SHP77 (cell line): ENCODE measurements around the gene UPP2.

ENCODE experiments used
- DNase-seq, 2 experiments: peaks; one replicate each; lab custom pipeline; 2025; lab: John Stamatoyannopoulos, UW

UPP2 gene

DNA sequence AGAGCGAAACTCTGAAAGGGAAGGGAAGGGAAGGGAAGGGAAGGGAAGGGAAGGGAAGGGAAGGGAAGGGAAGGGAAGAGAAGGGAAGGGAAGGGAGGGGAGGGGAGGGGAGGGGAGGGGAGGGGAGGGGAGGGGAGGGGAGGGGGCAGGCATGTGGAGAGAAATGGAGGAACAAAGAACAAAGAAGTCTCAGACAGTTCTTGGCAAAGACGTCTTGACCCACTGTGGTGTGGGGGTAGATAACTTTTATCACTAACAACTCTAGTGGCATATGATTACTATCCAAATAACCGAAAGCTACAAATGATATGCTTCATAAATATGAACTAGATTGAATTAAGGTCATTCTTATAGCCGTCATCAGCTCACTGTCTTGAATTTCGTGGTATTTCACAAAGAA, 3.2 kb downstream of the UPP2 start:
- DNase-seq, result no peak

DNA sequence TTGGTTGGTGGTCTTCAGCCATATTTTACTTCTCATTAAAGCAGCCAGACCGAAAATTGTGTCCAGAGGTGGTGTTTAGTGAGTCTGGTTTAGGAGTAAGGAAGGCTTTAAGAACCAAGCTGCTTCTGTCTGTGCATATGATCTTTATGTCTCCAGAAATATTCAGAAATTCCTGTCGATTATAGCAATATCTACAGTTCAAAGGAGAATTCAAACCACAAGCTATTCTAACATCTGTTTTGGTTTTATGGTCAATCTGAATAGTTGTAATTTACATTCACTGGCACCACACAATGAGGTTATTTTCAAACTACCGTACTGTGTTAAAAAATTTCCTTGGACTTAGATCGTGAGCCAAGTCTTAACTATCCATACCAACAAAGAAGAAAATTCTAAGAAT, 11.3 kb downstream of the UPP2 start:
- no peak for DNase-seq

DNA sequence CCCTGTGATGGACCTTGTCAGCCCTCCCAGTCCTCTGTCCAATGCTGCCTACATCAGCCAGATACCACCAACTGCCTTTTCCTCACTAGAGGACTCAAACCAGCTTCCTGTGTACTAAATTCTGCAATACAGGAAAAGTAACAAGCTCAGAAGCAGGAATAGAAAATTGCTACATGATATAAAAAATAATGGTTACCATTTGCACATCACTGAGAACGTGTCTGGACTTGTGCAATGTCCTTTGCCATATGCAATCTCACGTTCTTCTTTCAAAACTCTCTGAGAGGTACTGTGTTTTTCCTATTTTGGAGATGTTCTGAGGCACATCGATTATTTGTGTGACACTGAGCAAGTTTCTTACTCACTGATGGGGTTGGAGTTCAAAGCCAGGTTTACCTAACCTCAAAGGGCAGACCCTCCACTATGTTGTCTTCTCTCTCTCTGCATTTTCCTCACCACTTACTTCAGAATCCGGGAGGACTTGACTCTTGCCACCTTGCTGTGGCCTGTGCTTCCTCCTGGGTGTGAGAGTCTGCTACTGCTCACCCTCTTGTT, 12.1 kb downstream of the UPP2 start:
- no peak for DNase-seq

DNA sequence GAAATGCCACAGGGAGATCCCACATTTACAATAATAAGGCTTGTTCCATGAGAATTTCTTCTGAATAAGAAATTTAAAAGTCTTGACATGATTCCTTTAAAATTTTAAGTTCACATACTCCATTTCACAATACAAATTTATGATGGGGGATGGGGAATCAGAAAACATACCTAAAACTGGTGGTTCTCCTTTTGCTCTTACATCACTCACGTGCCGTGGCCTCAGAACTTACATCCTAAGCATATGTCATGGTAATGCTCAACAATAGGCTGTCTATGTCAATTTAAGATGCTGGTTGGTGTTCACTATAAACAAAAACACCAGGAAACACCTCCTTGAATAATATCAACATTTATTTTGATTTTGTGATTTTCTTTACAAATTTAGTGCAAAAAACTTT, 12.8 kb downstream of the UPP2 start:
- DNase-seq, result no peak

DNA sequence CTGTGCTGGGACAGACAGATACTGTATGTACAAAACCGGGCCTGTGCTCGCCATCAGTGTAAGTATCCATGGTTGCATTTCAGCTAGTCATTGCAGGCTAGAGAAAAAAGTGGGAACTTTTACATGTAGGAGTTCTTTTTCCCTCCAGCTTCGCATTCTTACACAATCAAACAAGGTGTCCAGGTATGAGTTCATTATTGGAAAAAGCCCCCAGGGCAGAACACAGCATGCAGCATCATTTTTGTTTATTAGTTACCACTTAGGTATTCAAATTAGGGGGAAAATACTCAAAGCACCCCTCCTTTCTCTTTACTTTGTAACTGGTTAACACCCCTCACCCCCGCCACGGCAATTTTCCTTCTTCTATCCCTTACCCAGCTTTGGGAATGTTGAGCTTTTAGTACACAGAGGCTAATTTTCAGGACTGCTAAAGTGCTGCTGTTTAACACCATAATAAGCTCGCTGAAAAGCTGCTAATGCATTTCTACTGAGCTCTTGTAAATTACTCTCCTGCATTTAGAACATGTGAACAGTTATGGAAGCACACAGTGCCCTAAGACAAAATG, 13.6 kb downstream of the UPP2 start:
- DNase-seq, result no peak

DNA sequence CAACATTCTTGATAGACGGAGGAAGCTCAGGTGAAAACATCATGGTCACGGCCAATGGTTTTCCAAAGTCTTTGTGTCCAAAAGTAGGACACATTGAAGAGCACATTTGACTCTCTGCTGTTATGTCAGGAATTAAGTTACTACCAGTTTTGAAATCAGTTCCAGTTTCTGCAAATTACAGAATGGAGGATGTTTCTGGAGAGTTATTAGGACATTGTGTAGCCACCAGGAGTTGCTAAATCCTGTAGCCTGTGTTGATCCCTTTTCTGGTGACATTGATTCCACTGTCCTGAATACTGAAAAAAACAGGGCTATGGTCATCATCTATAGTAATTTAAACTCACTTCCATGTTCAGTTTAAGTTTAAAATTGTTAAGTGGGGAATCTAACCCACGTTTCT, 15.3 kb downstream of the UPP2 start:
- DNase-seq, result no peak

DNA sequence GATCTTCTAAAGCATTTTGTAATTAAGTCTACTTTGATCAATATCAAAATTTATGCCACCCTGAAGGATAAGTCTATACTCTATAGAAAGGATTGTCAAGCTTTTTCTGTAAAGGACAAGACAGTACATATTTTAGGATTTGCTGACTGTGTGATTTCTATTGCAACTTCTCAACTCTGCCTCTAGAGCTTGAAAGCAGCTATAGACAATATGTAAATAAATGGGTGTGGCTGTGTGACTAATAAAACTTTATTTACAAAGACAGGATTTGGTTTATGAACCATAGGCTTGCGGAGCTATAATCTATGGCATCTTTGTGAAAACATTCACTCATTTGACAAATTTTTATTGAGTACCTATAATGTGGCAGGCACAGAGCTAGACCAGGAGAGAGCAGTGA, 18.4 kb downstream of the UPP2 start:
- no peak for DNase-seq

DNA sequence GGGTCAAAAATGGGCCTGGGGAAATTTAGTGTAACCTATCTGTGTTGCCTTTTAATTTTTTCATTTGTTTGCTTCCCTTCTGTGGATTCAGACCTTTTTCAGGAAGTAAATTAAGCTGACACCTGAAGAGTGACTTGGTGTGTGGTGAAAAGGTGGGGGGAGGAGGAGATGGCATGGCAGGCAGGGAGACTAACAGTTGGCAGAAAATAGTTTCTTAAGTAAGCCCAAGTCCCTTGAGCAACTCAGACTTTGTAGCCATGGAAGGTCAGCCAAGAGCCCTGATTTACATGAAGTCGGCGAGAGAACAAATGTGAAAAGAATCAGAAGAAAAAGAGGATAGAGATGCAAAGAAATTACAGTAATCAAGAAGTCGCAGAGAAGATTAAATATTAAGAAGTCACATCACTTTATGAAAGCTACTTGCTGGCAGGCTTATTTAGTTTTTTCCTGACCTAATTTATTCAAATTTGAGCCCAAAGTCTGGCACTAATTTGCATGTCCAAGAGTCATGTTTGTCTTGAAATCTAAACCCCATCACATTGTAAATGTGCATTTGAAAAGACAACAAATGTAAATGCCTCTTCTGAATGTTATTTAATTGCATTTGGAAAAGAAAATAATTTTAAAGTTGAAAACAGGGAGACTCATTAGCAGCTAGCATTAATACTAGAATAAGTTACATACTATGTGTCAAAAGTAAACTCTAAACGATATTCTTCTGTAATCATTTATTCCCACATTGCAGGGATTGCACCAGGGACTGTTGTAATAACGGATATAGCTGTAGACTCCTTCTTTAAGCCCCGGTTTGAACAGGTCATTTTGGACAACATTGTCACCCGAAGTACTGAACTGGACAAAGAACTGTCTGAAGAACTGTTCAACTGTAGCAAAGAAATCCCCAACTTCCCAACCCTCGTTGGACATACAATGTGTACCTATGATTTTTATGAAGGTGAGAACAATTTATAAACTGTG, 19.3 kb downstream of the UPP2 start:
- DNase-seq, result no peak

DNA sequence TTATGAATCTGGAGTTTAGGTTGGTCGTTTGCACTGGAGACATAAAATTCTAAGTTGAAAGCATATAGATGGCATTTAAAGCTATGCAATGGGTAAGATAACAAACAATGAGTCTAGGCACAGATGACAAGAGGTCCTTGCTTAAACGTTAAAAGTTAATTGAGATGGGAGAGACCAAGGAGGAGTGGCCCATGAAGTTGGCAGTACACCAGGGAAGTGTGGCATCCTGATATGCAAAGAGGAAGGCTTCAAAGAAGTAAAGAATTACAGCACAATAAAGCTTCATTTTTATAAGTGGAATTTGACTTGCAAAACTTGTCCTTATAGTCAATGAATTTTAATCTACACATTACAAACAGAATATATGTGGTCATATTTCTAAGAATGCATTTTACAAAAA, 23.2 kb downstream of the UPP2 start:
- no peak for DNase-seq

DNA sequence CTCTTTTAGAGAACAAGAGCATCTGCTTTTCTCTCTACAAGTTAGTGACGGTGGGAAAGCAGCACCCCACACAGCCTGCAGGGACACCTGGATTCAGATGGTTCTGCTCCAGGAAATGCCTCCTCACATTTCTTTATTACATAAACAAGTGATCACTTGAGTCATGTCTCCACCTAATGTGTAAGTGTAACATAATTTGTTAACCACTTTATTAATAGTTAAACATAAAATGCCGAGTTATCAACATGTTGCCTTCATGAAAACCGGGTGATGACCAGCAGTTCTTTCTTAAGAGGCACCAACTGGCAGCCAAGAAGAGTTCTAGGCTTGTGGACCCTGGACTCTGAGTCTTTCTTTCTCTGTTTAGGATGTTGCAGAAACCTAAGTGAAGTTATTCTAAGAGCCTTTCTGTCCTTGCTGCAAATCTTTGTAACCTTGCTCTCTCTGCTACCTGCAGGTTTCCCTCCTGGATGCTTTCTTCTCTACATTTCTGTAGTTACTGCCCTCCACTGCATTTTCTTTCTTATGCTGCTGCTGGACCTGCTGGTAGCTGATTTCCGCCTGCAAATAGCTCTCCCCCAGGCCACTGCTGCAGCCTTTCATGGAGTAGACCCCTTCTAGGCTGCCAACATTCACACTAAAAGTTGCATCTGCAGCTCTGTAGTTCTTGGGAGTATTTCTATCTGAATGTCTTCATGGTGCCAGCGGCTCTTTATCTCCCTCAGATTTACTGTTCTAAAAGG, 24.3 kb downstream of the UPP2 start:
- DNase-seq, result no peak

DNA sequence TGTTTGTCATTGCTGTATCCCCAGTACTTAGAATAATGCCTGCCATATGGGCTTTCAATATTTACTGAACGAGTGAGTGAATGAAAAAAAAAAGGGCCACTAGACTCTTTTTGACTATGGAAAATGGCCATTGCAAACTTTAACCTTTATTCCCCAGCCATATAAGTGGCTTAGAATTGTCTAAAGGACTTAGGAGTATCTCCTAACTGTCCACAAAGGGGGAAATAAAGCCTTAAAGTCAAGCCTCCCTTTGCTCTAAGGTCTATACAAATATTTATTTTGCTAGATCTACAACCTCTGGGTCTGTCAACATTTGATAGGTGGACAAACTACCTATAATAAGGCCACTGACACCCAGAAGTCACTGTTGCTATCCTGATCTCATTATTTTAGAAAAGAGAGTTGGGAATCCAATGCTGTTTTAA, 25.7 kb downstream of the UPP2 start:
- DNase-seq, result no peak

DNA sequence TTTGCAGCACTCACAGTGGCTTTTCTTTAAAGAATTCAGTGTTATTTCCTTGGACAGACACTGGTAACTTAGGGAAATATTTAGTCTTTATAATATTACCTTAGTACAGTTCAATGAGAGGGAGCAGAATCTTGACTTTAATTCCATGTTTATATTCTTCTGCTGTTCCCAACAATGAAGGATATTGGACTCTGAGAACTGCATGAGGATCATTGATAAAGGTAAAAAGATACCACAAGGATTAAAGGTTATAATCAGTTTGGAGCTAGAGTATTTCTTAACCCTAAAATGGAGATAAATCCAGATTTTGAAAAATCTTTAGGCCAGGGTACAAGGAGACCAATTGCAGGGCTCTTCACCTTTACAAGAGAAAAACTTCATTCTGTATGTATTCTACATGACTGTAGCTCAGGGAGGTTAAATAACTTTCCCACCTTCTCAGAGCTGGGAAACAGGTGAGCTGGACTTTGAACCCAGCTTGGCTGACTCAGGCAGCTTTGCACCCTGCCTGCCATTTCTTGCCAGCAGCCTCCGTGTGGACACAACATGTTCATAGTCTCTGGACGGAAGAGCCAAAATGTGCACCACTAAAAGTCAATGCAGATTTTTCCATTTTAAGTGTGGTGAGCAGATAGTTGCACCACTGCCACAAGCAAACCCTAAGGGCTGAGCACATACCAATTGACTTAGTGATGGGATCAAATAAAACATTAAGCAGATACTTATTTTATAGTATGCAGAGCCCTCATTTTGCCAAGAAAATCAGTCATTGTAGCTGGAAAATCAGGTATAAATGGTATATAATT, 26.7 kb downstream of the UPP2 start:
- DNase-seq, result no peak

DNA sequence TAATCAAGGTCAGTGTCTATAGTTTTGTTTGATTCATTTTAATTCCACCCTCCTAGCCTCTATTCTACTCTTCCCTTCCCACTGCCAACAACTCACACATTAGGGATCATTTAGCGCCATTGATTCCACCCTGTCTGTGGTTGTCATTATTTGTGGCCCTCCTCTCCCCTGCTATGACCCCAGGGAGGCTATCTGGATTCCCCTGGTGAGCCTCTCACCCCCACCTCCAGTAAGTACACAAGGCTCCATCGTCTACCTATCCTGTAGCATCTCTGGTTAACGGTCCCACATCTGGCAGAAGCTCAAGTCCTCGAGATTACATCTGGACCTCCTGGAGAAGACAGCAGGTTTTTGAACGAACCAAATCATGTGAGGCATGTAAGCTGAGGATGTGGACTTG, 27.4 kb downstream of the UPP2 start:
- no peak for DNase-seq

DNA sequence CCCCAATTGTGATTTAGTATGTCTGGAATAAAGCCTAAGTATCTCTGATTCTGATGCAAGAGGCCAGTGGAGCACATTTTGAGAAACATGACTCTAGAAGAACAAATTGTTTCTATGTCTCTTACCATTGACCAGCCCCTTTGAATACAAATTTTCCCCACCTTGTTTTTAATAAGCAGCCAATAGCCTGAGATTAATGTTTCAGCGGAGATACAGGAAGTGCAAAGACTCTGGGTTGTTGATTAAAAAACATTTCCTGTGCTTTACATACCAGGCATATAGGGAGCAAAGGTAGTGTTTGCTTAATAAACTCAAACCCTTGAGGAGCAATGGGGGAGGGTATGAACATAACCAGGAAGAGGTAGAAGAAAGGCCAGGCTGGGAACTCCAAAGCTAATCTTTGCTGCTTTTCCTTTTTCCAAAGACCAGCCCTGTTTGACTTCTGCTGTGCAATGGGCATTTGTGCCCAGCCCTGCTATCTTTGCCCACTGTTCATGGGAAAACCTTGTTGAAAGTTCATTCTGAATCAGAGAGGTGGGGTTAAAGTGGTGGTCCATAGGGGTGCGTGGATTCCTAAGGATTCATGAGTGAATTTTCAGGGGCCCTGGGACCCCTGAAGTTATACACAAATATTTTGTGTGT, 29.3 kb downstream of the UPP2 start:
- no peak for DNase-seq

DNA sequence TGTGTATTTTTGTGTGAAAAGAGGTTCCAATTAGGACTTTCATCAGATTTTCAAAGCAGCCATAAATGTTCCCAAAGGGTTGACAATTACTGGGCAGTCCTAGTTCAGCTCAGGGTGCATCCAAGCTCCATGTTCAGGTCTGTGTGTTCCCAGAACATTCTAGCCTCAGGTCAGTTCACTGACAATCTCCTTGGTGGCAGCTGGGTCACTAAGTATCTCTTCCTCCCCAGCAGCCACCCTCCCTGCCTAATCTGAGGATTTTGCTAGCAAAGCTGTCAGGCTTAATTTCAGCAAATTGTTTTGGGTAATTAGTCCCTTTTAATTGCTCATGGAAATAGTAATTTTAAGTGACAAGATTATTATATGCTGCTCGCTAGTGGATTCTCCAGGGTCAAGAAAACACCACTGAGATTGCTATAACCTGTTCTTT, 29.8 kb downstream of the UPP2 start:
- no peak for DNase-seq

DNA sequence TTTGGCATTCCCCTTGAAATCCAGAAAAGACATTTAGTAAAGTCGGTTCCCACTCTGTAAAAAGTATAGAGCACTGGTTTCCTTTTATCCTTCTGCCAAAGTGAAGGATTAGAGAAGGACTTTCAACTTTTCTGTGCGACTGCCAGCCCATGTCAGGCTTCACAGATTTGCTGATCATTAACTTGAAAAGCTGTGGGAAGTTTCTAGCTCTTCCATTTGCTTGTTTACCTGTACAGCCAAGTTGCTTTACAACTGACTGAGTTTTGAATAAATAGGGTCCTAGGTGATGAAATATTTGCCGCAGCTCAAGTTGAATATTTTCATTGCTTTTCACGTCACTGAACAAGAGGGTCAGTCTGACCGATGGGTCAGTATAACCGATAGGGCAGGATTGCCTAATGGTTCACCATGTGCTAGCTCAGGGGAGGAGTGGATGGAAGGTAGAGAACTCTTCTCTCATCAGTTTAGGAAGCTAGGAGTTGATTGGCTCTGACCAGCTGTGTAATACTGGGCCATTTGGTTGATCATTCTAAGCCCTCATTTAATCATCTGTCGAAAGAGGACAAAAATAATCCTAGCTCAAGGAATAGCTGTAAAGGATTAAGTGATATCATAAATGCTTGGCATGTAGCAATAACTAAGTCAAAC, 30.4 kb downstream of the UPP2 start:
- DNase-seq, result no peak

DNA sequence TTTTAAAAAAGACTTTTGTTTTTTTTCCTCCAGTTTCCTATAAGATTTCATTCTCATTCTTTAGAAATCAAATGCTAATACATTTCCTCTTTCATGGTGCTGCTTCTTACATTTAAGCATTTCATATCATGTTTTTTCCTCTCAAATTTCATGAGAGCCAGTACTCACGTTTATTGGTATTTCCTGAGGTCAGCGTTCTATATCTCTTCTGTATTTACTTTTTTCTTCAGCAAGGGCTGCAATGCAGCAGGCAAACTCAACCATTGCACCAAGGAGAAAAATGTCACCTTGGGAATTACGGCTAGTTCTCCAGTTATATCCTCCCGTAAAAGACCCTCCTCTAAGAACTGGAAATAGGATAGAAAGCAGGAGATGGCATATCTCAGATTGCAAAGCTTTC, 32.4 kb downstream of the UPP2 start:
- no peak for DNase-seq

DNA sequence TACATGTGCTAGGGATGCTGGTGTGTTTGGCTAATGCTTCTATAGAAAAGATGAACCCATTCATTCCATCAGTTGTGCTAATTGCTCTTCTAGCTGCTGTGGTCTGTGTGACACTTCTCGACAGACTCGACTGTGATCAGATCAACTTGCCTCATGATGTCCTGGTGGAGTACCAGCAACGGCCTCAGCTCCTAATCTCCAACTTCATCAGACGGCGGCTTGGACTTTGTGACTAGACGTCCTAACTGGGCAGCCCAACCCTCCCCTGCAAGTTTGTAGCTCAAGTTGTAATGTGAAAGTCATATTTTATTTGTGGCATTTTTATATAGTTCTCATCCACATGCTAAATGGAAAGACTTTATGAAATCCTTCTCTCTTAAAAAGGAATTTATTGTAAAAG, 33.0 kb downstream of the UPP2 start:
- DNase-seq, result no peak

DNA sequence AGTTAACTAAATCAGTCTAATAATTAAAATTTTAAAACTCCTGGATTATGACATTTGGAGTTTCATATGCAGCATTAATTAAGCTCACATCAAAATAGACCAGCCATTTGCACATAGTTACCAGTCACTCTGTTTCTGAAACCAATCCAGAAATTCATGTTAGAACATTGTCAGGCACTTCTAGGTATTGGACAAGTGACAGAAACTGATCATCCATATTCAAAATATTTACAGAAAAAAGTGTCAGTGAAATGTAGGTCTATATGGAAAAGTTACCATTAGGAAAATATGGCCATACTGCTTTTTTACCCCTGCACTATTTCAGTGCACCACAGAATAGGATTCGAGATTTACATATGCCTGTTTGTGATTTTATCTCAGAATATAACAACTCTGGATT, 33.4 kb downstream of the UPP2 start:
- DNase-seq, result no peak

DNA sequence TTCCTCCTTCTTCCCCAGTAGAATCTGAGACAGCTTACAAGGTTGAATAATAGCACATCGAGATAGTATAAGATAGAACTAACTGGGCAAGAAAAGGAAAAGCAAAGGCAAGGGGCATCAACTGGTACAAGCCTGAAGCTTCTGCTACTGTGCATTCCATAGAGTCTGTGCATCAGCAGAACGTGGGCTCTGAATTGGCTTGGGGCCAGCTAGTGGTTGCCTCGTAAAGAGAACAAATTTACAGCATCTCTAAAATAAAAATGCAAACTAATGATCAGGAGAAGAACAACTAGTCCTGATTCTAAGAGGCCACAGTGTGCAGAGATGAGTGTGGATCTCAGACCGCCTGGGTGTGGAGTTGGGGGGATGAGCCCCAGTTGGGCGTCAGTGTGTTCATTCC, 36.6 kb downstream of the UPP2 start:
- no peak for DNase-seq

DNA sequence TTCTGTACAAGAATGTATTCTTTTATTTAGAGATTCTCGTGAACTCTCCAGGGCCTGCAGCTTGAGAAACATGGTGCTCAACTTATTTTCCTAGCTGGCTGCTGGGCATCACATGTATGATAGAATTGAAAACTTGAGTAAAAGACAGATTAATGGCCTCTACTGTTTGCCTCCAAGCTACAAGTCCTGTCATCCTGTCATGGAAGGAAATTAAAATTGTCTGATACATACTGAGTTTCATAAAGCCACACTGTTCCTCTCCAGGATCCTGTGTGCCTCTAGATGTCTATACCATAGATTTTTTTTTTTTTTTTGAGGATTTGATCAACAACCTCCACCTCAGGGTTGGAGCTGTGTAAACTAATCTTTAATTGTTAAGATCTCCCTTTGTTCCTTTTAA, 38.5 kb downstream of the UPP2 start:
- no peak for DNase-seq
